Effector CD8-positive, alpha-beta T cell (primary cell): ENCODE data around the gene LTBP1.

Source experiments
- DNase-seq: peaks from one replicate; lab custom pipeline; 2025; lab: John Stamatoyannopoulos, UW

The LTBP1 gene

GRCh38 chr2:33314541-33314940, 367.8 kb downstream of the LTBP1 start:
- DNase-seq = no peak

GRCh38 chr2:33316328-33316727, 369.6 kb downstream of the LTBP1 start:
- no peak for DNase-seq

DNA sequence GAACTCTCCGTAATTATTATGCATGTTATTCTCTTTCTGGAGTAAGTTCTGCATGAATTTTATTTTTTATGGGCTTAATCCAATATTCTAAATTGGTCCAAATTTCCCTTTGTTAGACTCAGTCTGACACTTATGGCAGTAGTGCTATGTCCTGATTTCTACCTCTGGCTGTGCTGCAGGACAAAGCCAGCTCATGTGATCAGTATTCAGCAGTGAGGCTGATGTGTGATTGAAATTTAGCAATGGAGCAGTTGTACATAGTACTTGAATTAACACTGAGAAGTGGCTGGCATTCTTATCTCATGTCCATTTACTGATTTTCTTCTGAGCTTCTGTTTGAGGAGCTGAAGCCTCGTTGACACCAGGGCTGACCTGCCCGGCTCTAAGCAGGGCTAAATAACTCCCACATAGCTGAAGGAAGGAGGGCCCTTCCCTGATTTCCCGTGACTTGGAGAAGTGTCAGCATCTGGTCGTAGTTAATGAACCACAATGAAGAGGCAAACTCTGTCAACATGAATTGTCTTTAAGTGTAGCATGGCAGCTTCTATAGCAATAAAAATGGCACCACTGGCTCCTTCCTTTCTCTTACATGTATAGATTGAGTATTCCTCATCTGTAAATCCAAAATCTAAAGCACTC, 370.7 kb downstream of the LTBP1 start:
- no peak for DNase-seq

DNA sequence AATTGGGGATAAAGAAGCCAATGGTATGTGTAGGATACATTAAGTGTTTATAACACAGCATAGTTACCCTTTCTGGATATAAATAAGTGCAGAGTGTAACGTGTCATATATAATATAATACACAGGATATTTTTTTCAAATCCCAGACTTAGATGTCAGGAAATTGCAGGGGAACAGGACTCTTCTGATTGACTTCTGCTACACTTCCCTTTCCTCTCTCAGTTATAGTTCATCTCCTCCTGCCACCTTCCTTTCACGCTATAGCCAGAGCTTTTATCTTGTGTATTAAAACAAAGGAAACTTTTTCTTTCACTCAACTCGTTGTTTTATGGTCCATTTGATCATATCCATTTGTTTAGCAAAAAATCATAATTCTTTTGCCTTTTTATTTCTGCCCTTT, 371.7 kb downstream of the LTBP1 start:
- DNase-seq = no peak

DNA sequence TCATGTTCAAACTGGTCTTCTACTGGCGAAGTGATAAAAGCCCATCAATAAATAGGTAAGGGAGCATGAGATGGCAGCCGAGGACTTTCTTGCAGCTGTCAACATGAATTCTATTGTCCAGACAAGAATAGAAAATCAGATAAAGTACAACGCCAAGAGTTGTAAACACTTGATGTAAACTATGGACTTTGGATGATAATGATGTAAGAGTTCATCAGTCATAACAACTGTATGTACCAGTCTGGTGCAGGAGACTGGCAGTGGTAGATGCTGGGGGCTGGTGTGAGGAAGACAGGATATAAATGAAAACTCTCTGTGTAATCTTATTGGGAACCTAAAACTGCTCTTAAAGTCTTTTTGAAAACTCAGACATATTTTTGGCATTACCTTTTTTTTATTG, 373.8 kb downstream of the LTBP1 start:
- no peak for DNase-seq

GRCh38 chr2:33321236-33321771, 374.6 kb downstream of the LTBP1 start:
- DNase-seq = no peak

DNA sequence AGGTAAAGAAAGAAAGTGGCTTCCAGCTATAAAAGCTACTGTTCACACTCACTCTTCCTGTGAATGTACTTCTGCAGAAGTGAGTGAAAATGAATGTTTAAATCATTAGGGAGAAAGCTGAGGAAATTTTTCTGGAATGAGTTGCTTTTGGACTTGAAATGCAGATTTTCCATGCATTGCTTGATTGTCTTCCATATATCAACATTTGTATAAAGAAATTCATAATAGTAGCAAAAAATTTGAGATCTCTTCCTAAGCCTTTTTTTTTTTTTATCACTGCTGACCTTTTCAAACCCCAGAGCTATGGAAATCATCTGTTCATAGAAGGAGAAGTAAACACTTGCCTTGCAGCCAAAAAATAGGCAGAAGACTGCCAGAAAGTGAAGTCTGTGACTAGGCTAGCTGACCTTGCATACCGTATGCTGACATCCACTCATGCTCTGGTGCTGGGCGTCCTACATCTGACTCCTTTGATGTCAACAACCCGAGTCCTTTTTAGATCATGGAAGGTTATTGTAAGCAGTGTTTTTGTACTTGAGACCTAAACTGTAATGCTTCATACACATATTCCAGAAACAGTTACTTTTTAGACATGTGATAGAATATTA, 375.2 kb downstream of the LTBP1 start:
- DNase-seq = no peak

DNA sequence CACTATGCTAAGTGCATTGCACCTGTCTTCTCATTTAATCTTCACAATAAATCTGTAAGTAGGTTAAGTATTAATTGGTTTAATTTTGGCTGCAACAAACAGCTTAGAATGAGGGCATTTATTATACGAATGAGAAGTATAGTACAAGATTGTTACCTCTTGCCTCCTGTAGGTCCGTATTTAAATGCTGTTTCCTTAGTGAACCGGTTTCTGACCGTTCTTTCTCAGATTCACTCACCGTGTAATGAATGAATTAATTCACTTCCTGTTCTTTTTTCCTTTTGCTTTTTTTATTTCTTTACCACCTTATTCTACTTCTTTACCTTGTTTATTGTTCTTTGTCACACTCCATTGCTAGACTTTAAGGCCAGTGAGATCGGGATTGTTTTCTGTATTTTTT, 375.9 kb downstream of the LTBP1 start:
- DNase-seq = no peak

DNA sequence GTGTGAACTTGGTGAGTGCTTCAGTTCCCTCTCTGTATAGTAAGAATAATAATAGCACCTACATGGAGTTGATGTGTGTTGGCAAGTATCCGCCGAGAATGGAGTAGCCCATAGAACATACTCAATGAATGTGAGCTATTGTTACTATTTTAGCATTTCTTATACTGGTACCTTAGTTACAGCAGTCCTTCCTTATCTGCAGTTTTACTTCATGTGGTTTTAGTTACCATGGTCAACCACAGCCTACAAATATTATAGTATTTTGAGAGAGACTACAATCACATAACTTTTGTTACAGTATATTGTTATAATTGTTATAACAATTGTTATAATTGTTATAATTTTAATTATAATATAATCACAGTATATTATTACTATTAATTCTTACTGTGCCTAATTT, 377.2 kb downstream of the LTBP1 start:
- no peak for DNase-seq

DNA sequence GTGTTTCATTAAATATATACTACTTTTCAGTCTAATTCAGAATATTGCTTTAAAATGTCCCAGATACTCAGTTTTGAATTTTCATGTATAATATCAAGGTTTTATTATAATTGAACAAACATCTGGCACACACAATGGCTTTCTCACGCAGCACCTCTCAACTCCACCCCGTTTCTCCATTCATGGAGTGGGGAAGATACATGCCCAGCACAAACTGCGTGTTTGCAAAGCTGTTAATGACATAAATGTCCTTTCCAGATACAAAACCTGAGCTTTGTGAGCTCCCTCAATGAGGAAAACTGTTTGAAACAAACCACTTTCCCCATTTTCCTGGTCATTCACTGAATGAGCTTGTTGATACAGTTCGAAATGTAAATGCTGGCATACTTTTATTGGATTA, 379.3 kb downstream of the LTBP1 start:
- DNase-seq = no peak

DNA sequence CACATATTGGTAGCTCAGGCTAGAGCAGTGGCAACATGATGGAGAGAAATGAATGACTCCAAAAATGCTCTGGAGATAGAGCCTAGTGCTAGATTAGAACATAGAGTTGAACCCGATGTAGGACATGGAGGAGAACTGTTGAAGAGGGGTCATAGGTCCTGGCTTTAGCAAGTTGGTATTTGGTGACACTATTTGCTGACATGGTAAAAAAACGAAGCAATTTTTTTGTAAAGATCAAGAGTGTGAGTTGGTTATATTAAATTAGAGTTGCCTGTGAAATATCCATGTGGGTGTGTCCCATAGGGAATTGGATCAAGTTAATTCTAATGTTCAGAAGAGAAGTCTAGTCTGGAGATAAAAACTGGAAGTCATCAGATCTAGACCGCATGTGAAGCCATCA, 386.7 kb downstream of the LTBP1 start:
- DNase-seq = no peak

DNA sequence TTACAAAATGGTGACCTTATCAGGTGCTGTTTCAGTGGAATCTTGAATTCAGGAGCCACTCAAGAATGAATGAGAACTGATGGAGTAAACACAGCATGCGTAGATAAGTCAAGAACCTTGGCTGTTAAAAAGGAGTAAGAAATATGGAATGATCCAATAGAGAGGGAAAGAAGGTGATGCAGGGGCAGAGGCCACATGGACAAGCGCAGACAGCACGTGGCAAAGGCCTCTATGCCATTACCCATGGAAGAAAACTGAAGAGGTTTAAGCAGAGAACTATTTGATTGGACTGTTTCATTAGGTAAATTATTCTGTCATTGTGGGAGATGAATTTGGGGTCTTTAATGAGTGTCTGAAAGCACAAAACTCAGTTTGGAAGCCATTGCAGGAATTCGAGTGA, 387.3 kb downstream of the LTBP1 start:
- no peak for DNase-seq

GRCh38 chr2:33335516-33335915, 388.8 kb downstream of the LTBP1 start:
- DNase-seq = no peak

GRCh38 chr2:33336036-33336625, 389.4 kb downstream of the LTBP1 start:
- DNase-seq = no peak

- DNase-seq = no peak
Measured at GRCh38 chr2:33337385-33337960, 390.7 kb downstream of the LTBP1 start.

DNA sequence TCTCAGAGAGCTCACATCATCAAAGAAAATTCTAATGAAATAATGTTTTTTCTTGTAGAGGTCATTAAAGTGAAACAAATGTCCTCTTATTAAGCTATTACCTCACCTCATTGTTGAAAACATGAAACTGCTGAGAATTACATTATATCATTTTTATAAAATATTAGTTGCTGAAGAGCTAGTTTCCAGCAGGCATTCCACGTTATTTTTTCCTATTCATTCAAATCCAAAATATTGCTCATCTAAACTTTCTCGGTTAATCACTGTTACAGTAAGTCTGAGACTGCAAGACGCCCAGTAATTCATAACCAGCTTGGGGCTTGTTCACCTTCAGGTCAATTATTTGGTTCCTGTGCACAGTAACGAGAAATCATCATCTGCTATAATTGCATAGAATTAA, 391.2 kb downstream of the LTBP1 start:
- no peak for DNase-seq

DNA sequence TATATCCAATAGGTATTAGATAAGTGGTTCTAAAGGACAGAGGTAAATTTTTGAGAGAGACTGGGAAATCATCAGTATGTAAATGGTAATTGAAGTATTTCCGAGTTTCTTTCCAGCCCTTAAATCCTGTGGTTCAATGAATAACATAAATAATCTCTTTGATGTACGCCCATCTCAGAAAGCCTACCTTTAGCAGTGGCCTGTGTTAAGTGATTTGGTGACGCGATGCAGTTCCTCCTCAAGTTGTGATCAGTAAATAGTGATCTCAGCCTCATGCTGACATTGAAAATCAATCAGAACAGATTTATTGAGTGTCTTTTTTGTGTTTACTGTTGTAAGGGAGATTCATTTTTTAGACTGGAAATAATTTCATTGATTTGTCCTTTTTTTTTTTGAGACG, 392.5 kb downstream of the LTBP1 start:
- DNase-seq = no peak

DNA sequence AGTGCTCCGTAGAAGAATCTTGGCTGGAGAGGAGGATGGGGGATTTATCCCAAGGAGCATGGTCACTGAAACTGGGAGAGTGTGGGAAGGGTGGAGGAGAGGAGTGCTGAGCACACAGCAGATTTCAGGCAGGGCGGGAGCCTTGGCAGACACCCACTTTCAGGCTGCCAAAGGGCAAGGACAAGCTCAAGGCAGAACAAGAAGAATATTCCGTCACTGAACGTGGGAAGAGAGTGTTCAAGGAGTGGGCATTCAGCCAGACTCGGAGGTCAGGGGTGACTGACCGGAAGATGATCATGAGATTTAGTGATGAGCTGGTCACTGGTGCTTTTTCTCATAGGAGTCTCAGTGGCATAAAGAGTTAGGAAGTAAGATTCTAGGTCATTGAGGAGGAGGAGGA, 393.5 kb downstream of the LTBP1 start:
- DNase-seq = no peak

GRCh38 chr2:33342171-33342570, 395.4 kb downstream of the LTBP1 start:
- DNase-seq = no peak

DNA sequence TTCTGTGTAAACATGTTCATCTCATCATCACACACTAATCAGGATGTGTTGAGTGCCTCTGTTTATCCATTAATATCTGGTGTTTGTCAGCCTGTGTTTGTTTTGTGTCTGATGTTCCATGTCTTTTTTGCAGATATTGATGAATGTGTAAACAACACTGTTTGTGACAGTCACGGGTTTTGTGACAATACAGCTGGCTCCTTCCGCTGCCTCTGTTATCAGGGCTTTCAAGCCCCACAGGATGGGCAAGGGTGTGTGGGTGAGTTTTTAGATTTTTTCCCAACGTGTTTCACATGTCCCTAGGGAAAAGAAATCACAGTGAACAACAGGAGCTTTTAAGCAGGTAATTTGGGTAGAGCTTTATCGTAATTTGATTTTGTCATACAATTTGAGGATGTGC, 396.0 kb downstream of the LTBP1 start:
- DNase-seq = no peak

GRCh38 chr2:33343387-33343895, 396.7 kb downstream of the LTBP1 start:
- no peak for DNase-seq

- DNase-seq = no peak
Measured at GRCh38 chr2:33344230-33344629, 397.5 kb downstream of the LTBP1 start.

DNA sequence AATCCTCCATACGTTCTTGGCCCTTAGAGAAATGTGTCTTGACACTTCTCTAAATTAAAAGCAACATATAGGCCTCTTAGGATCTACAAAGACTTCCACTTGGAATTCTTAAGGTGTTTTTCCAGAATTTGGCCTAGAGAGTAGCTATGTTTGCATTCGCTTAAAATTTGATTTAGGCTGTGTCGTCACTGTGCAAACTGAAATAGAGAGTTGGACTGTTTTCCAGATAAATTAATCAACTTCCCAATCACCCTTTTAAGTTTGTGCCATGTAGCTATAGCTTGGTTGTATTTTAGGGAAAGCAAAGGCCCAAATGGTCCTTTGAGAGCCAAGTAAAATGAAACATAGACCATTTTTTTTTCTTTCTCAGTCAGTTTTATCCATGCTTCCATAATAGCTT, 401.1 kb downstream of the LTBP1 start:
- DNase-seq = no peak
